Fibroblast of skin of abdomen (primary cell): Measurements from ENCODE around the gene KCNIP1.

Experiments
- DNase-seq: peaks from one replicate; pipeline ENCODE4 v3.0.0-alpha.2; 2013

KCNIP1 gene

GRCh38 chr5:170508660-170509347, 5.0 kb downstream of the KCNIP1 start:
- DNase-seq: peak; percentile 23

- DNase-seq: no peak
Measured at GRCh38 chr5:170509348-170509660, 5.5 kb downstream of the KCNIP1 start.

DNA sequence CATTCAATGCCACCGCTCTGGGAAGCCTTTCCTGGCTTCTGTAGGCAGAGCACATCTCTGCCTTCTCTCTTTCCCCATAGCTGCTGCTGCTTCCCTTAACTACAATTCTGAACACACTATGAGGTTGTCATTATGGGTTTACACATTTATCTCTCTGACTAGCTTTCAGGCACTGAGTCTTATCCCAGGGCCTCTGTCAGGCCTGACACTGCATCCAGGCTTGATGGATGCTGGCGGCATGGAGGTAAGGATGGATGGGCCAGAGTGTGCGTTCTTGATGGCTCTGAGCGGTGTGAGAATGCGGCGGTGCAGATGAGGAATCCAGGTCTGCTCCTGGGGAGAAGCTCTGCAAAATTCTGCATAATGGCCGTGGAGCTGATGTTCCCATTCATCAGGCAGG, 6.3 kb downstream of the KCNIP1 start:
- no peak for DNase-seq

- no peak for DNase-seq
Measured at GRCh38 chr5:170510559-170510958, 6.7 kb downstream of the KCNIP1 start.

DNA sequence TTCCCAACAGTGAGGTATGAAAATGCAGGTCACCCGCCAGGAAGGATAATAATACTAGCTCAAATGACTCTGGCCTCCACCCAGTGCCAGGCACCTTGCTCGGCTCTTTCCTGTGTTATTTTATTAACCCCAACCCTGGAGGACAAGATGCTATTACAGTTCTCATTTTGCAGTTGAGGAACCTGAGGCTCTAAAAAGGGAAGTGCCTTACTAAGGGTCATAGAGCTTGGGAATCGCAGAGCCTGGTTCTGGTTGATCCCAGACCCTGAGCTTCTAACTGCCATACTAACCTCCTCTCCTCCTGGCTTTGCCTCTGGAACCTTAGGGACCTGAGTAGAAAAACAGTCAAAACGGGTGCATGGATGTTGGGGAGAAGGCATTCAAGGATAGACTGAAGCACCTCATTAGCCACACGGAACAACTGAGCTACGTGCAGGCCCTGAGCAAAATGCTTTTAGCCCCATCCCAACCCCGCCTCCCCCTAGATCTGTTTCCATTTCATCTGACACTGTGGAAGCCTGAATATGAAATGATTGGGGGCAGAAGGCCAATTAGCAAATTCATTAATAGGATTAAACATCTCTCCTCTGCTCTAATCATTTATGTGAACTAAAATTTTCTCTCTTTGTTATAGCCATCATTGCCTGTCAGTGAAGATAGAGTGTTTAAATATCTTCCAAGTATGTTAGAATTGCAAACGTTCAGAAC, 7.9 kb downstream of the KCNIP1 start:
- no peak for DNase-seq

DNA sequence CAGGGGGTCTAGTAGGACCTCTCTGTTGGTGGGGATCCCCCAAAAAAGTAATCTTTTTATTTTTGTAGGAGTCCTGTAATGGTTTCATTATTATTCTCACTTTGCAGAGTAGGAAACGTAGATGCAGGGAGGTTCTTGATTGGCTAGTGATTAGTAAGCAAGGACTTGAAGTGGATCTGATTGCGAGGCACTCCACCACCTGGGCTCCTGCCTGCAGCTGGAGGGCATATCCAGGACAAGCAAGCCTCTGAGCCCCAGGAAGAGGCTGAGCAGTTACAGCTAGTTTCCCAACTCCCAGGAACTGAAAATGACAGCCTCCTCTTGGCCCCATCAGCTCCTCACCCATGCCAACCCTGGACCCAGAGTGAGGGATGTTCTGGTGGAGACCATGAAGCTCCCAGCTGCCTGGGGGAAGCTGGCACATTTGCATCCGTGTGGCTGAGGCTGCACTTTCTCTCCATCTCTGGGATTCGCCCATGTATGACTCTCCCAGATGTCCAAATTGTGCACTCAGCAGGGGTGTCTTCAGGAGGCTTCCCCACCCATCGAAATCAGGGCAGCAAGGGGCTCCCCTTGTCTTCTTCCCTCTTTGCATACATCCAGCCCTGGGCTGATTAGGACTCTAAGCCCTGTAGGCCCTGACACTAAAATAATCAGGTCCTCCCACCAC, 10.2 kb downstream of the KCNIP1 start:
- no peak for DNase-seq

- no peak for DNase-seq
Measured at GRCh38 chr5:170517411-170517810, 13.6 kb downstream of the KCNIP1 start.

DNA sequence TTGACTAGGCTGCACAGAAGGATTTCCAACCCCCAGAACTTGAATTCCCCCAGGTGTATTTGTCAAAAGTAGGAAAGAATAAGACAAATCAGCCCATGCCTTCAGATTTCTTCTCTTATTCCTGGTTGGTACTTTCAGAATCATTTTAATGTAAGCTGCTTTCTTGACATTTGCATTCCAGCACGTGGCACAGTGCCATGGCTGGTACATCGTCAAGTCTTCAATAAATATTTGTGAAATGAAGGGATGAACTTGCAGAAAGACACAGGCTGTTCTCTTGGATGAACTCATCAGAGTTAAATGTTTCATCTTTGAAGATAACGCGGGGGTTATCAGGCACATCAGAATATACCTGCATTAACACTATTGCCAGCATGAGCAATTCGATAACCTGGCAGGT, 14.5 kb downstream of the KCNIP1 start:
- no peak for DNase-seq

DNA sequence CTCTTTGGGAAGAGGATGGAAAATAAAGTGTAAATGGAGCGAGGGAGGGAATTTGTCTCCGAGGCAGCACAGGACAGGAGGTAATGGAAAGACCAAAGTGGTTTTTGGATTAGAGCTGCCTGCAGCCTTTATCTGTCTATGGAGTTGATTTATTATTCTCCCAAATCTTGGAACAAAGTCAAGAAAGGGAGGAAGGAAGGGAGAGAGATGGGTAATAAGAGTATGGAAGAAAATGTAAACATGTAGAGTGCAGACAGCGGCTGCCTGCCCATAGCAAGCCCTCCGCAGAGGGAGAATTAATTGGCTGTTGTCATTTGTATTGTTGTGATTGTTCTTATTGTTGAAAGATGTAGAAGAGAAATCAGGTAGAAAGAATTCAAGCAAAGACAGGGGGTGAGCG, 15.7 kb downstream of the KCNIP1 start:
- DNase-seq: no peak

- no peak for DNase-seq
Measured at GRCh38 chr5:170520372-170520771, 16.6 kb downstream of the KCNIP1 start.

- DNase-seq: peak; percentile 38
Measured at GRCh38 chr5:170522211-170523141, 18.7 kb downstream of the KCNIP1 start.

GRCh38 chr5:170523142-170523551, 19.3 kb downstream of the KCNIP1 start:
- no peak for DNase-seq

GRCh38 chr5:170523830-170524229, 20.0 kb downstream of the KCNIP1 start:
- DNase-seq: no peak

DNA sequence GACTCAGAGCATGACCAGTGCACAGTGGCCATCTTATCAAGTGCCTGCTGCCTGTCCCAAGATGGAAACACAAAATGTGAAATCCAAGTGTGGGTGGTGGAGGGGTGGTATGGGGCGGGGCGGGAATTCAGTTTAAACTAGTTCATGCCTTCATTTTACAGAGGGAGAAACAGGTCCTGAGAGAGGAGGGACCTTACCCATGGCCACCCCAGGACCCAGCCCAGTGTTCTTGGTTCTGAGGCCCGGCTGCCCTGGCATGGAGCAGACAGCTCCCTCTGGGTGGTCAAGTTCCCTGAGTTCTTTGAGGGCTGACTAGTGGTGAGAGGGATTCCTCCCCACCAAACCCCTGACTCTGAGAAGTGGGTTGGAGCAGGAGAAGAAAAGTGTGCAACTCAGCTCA, 20.8 kb downstream of the KCNIP1 start:
- DNase-seq: no peak

DNA sequence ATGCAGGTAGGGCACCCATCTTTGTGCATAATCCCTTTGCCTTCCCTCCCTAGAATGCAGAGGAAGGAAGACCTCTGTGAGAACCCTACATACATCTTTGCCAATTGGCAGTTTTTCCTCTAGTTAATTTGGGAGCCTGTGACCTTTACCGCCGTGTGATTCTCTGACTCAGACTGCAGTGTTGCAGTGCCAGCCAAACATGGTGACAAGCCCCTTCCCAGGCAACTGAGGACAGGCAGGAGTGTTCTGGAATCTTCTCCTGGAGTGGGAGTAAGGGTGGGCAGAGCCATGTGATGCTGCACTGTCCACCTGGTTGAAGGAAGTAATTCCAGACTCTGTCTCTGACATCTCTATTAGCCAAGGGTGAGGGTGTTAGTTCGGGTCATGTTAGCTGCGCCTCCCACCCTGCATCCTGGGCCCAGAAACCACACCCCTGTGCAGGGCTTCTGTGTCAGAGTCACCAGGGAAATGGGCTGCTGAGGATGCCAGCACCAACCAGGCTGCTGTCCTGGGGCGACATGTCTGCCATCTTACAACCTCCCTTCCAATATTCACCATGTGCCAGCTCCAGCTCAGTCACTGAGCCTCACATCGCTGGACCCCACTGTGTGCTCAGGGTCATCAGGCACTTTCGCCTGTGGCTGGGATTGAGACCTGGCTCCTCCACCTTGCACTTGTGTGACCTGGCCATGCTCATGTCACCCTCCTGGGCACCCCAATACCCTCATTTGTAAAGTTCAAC, 21.8 kb downstream of the KCNIP1 start:
- DNase-seq: no peak

DNA sequence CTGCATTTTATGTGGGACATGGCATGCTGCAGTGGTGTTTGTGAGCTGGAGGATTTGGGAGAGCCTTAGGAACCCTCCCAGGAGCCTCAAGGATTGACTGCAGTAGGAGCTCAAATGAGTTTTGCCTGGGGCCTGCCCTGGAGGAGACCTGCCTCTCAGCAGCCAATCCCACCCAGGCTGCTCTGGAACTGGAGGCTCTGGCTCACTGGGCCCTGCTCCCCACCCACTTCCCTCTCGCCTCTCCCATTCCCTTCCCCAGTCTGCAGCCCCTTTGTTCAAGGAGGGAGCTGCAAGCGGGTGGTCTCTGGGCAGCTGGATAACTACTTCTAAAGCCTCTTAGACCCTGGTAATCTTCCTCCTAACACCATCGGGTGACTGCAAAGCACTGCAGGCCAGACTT, 24.2 kb downstream of the KCNIP1 start:
- no peak for DNase-seq

DNA sequence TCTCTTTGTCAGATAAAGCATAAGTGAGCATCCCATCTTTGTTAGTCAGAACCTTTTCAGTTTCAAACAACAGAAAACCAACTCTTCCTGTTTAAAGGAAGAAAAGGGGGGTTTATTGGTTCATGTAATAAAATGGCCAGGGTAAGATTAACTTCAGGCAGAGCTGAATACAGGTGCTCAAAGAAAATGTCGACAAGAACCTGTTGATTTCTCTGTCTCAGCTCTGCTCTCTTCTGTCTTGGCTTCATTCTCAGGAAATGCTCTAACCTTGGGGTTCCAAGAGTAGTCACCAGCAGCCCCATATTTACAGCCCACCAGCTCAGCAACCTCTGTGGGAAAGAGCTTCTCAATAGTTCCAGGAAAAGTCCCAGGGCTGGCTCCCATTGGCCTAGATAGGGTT, 25.2 kb downstream of the KCNIP1 start:
- DNase-seq: no peak

GRCh38 chr5:170532935-170533334, 29.1 kb downstream of the KCNIP1 start:
- no peak for DNase-seq

- DNase-seq: no peak
Measured at GRCh38 chr5:170533383-170533782, 29.6 kb downstream of the KCNIP1 start.

DNA sequence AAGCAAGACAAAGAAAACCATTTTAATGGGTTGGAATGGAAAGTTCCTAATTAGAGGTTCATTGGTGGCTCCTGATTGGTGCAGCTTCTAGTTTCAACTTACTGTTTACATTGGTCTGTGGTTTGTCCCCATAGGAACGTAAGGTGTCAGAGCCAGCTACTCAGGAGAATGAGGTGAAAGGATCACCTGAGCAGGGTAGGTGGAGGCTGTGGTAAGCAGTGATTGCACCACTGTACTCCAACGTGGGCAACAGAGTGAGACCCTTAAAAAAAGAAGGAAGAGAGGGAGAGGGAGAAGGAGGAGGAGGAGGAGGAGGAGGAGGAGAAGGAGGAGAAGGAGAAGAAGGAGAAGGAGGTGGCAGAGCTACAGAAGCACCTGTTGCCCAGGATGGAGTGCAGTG, 30.4 kb downstream of the KCNIP1 start:
- no peak for DNase-seq

DNA sequence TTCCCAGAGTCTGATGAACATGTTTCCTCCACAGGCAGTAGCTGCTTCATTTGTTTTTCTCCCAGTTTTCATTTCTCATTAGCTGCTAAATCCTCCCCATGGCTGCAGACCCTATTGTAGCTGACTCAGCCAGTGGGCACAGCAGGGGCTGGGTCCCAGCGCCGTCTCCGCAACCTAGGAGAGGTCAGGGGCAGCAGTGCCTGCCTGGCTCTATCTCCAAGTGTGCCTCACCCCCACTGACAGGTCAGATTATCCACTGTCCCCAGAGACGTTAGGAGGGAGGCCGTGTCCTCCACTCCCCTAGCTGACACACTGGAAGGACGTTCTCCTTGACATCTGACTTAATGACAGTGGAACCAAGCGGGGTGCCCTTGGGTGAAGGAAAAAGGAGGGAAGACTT, 31.1 kb downstream of the KCNIP1 start:
- DNase-seq: no peak

GRCh38 chr5:170536525-170536924, 32.7 kb downstream of the KCNIP1 start:
- no peak for DNase-seq
